ENCODE data around the gene ZSCAN29.
A peak's percentile ranks its signal among the peaks of the same experiment; 100 is the strongest.

ZSCAN29 gene

GRCh38 chr15:43406189-43406588 lies 35.3 kb upstream of the ZSCAN29 start:
- peak; percentile 89 for ATAC-seq
- peak; percentile 23; the same call in 1 of the 2 replicates for TF ChIP-seq CREB5 (CRISPR knock-in tag; IDR thresholded peaks at IDR 0.05; ENCODE audit: low read depth)
- peak; percentile 35; the same call in 1 of the 2 replicates for TF ChIP-seq ISL1 (CRISPR knock-in tag; IDR thresholded peaks at IDR 0.05)
- no peak for TF ChIP-seq SNAI2 (CRISPR knock-in tag; IDR thresholded peaks at IDR 0.05)
- TF ChIP-seq CSDC2 (CRISPR knock-in tag; IDR thresholded peaks at IDR 0.05): no peak
- peak; percentile 87 for TF ChIP-seq TCF4 (CRISPR knock-in tag; IDR thresholded peaks at IDR 0.05; ENCODE audit: borderline replicate concordance)
- TF ChIP-seq GLIS3 (CRISPR knock-in tag; IDR thresholded peaks at IDR 0.05): no peak
- TF ChIP-seq PATZ1 (CRISPR knock-in tag; IDR thresholded peaks at IDR 0.05; ENCODE audit: borderline replicate concordance): no peak
- TF ChIP-seq CSRNP3 (CRISPR knock-in tag; IDR thresholded peaks at IDR 0.05): no peak
- TF ChIP-seq ESRRG (CRISPR knock-in tag; IDR thresholded peaks at IDR 0.05): no peak
- TF ChIP-seq TSHZ2 (CRISPR knock-in tag; IDR thresholded peaks at IDR 0.05): peak; percentile 82

- TF ChIP-seq TOX (CRISPR knock-in tag; IDR thresholded peaks at IDR 0.05; ENCODE audit: borderline replicate concordance): no peak
- ATAC-seq: no peak
These were observed 33.3 kb upstream of the ZSCAN29 start for GRCh38 chr15:43404130-43404529.

- ATAC-seq: no peak
- TF ChIP-seq ISL1 (CRISPR knock-in tag; IDR thresholded peaks at IDR 0.05) (no peak), CSRNP3 (CRISPR knock-in tag; IDR thresholded peaks at IDR 0.05) (no peak), ARNTL (CRISPR knock-in tag; IDR thresholded peaks at IDR 0.05; ENCODE audit: borderline replicate concordance, low read depth) (no peak), TCF4 (CRISPR knock-in tag; IDR thresholded peaks at IDR 0.05; ENCODE audit: borderline replicate concordance) (no peak), POU6F1 (CRISPR knock-in tag; IDR thresholded peaks at IDR 0.05; ENCODE audit: borderline replicate concordance, low read depth) (no peak), TOX (CRISPR knock-in tag; IDR thresholded peaks at IDR 0.05; ENCODE audit: borderline replicate concordance) (no peak), BACH2 (CRISPR knock-in tag; IDR thresholded peaks at IDR 0.05; ENCODE audit: borderline replicate concordance) (no peak), GLIS3 (CRISPR knock-in tag; IDR thresholded peaks at IDR 0.05) (no peak), RARB (CRISPR knock-in tag; IDR thresholded peaks at IDR 0.05) (no peak), ZNF565 (CRISPR knock-in tag; conservative IDR thresholded peaks at IDR 0.05; ENCODE audit: low read depth) (no peak), CREB5 (CRISPR knock-in tag; IDR thresholded peaks at IDR 0.05; ENCODE audit: low read depth) (no peak), ZNF8 (CRISPR knock-in tag; IDR thresholded peaks at IDR 0.05) (no peak), ZFP30 (CRISPR knock-in tag; IDR thresholded peaks at IDR 0.05) (no peak), OSR1 (CRISPR knock-in tag; IDR thresholded peaks at IDR 0.05) (no peak), SNAI2 (CRISPR knock-in tag; IDR thresholded peaks at IDR 0.05) (no peak), CSDC2 (CRISPR knock-in tag; IDR thresholded peaks at IDR 0.05) (no peak)
These were observed 32.8 kb upstream of the ZSCAN29 start for GRCh38 chr15:43403616-43404015.
